K562 (cell line): Measurements from ENCODE around the gene HS3ST1. TPM values are rescaled to one million over a fixed set of nuclear protein-coding genes. Genes with fewer than 3 reads are reported as not detected.

Experiments
- CHAMP1 ChIP-seq: fragments of 450-650 bp; IDR thresholded peaks from 2 replicates; pipeline ENCODE4 v1.6.1; 2016; ENCODE audit warnings: mild to moderate bottlenecking
- HDAC2 ChIP-seq: fragments of 450-650 bp; IDR thresholded peaks from 2 replicates; pipeline ENCODE4 v1.6.1; 2016; ENCODE audit warnings: mild to moderate bottlenecking
- HMG20B ChIP-seq: fragments of 250-450 bp; sonication (Bioruptor Pico); IDR thresholded peaks from 2 replicates; pipeline ENCODE4 v1.5.0; 2021; ENCODE audit warnings: mild to moderate bottlenecking
- HMGN3 ChIP-seq: IDR thresholded peaks from 2 replicates; pipeline ENCODE4 v1.6.1; 2011; ENCODE audit warnings: borderline replicate concordance, low read depth, mild to moderate bottlenecking, mixed read lengths, low read length; ENCODE audit not compliant: insufficient read length; ENCODE audit errors: extremely low read depth
- SMARCA5 ChIP-seq: fragments of 450-650 bp; IDR thresholded peaks from 2 replicates; pipeline ENCODE4 v1.6.1; 2016
- SREBF1 ChIP-seq: fragments of 150-350 bp; IDR thresholded peaks from 2 replicates; pipeline ENCODE4 v1.6.1; 2014; ENCODE audit warnings: antibody characterized with exemption, low read depth, low read length, borderline replicate concordance
- SREBF2 ChIP-seq: sonication (generic); formaldehyde crosslinking; IDR thresholded peaks from 2 replicates; pipeline ENCODE4 v1.4.0; 2020; ENCODE audit warnings: mild to moderate bottlenecking, missing genetic modification reagents
- ZBTB7A ChIP-seq: IDR thresholded peaks from 2 replicates; pipeline ENCODE4 v1.6.1; 2011; ENCODE audit warnings: low read depth, mild to moderate bottlenecking, low read length, moderate library complexity, borderline replicate concordance; ENCODE audit not compliant: control insufficient read depth
- ZFP36 ChIP-seq: fragments of 150-350 bp; IDR thresholded peaks from 2 replicates; pipeline ENCODE4 v1.6.1; 2018; ENCODE audit warnings: low read length, low read depth; ENCODE audit not compliant: partially characterized antibody
- ZNF217 ChIP-seq: sonication (generic); formaldehyde crosslinking; IDR thresholded peaks from 2 replicates; pipeline ENCODE4 v1.8.0; 2022; ENCODE audit warnings: mild to moderate bottlenecking, missing genetic modification reagents
- microRNA counts: library from miRNA; unstranded; fragments of <30 nt; microRNA quantifications from one replicate; lab custom pipeline; 2016
- microRNA-seq: library from miRNA; unstranded; fragments of <30 nt; microRNA quantifications from one replicate; pipeline ENCODE4, GENCODE V29; 2018; ENCODE audit warnings: borderline microRNAs expressed
- polyA plus RNA-seq, 8 experiments: library from polyadenylated mRNA; depleted of rRNA in 4 of 8; stranded (reverse) in 5 of 8; unstranded in 3 of 8; fragments of >200 nt; fragmentation: Nextera tagmentation in 2 of 8; fragmentation: Illumina TruSeq in 1 of 8; extraction: Ambion mirVana in 2 of 8; extraction: Trizol in 1 of 8; gene quantifications; 2 replicates each; pipeline versions ENCODE4 v1.2.1 to v1.2.3, GENCODE V29; 2011 to 2014; ENCODE audit warnings: inconsistent platforms in 1 of 8, missing spikeins in 1 of 8
- small RNA-seq: library from RNA; depleted of rRNA; stranded (forward); fragments of <200 nt; gene quantifications from one replicate; pipeline ENCODE3, GENCODE V24; 2014
- total RNA-seq, 7 experiments: library from RNA; depleted of rRNA in 6 of 7; stranded (reverse); fragments of >200 nt in 6 of 7; fragmentation: Illumina TruSeq in 2 of 7; extraction: Trizol in 2 of 7; gene quantifications; 2 replicates each; pipeline versions ENCODE4 v1.2.1 to v1.2.3, GENCODE V29; 2011 to 2021; ENCODE audit warnings: low replicate concordance in 1 of 7

The HS3ST1 gene
- total and polyA plus RNA-seq, 9 of the 15 experiments (the other 6 are each of a cell fraction or from before 2014, with no cell fraction given) = 0.02 TPM; not detected in 8

- no peak for TF ChIP-seq CHAMP1
- TF ChIP-seq HMGN3 = no peak
- no peak for TF ChIP-seq SREBF2 (CRISPR knock-in tag)
- TF ChIP-seq HMG20B (CRISPR knock-in tag) = no peak
- no peak for TF ChIP-seq SMARCA5
- no peak for TF ChIP-seq ZNF217
- no peak for TF ChIP-seq ZFP36
- TF ChIP-seq SREBF1 = no peak
- TF ChIP-seq HDAC2 = no peak
- no peak for TF ChIP-seq ZBTB7A
- TF ChIP-seq, all 486 proteins: peak for 0
Observed at GRCh38 chr4:11343536-11343935, 85.2 kb downstream of the HS3ST1 start (continued).

MicroRNAs encoded within 50 kb of the gene (microRNA counts, 767-probe panel; counts per million panel counts)
- 499 counts per million, percentile 9 among the panel's probes with 10 or more counts for microRNA hsa-miR-572 (lab: Ali Mortazavi, UCI)

Small RNAs within 50 kb of the gene (microRNA-seq; reads per million reads assigned to microRNA genes)
- not detected for gene MIR572

Small RNAs within 50 kb of the gene (small RNA-seq; reads per million reads assigned to genes)
- gene MIR572 (not detected), gene RNA5SP156 (not detected)
